ENCODE results near the gene RUFY3. TPM values are rescaled to one million over a fixed set of nuclear protein-coding genes. Genes with fewer than 3 reads are reported as not detected.

The RUFY3 gene
- total RNA-seq, 1 experiment from 2014 or later = 25.1 TPM

GRCh38 chr4:70676554-70677090 lies 45.1 kb upstream of the RUFY3 start:
- Histone ChIP-seq H3K4me3 (ENCODE audit: low read depth, low read length, poor library complexity, severe bottlenecking) (no peak overlapping the region), H3K27ac (ENCODE audit: low read depth, low read length, poor library complexity, severe bottlenecking) (no peak overlapping the region)
- intact Hi-C loops (cut with micrococcal nuclease; ENCODE audit: unreplicated experiment) = no loop called here

DNA sequence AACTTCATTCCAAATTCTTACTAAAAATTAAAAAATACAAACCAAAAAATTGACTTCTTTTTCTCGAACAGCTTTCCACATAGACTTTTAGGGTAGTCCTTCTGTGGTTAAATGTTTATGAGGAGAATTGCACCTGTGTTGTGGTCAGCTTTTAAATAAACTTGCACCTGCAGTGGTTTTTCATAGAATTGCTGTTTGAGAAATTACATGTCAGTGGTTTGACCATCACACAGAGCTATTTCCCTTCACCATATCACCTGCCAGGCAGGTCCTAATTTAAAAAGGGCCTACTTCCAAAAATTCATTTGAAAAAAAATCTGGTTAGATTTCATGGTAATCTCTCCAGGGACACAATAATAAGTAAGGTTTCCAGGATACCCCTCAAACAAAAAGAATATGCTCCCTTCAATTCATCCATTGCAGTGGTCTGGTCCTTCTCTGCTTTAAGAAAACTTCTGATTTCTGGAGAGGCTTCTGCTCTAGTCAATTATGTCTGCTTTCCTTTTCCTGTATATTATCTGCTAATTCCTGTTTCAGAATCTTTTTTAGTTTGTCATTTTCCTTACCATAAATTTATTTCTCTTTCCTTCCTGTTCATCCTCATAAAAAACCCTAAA lies 43.3 kb upstream of the RUFY3 start:
- Histone ChIP-seq H3K4me3 (ENCODE audit: low read depth, low read length, poor library complexity, severe bottlenecking) (no peak overlapping the region), H3K27ac (ENCODE audit: low read depth, low read length, poor library complexity, severe bottlenecking) (no peak overlapping the region), H3K4me1 (ENCODE audit: insufficient read depth, low read length, poor library complexity, severe bottlenecking) (no peaks in the 10 kb centered on the region), H3K27me3 (replicated peaks; ENCODE audit: insufficient read depth, low read depth, low read length, poor library complexity) (no peaks in the 10 kb centered on the region), H3K9me3 (ENCODE audit: low read depth, low read length, poor library complexity, severe bottlenecking) (no peaks in the 10 kb centered on the region), H3K36me3 (ENCODE audit: insufficient read depth, low read length, poor library complexity, severe bottlenecking) (no peaks in the 10 kb centered on the region)
- no TSS peak for BruUV-seq (replicated peaks)
- intact Hi-C loops (cut with micrococcal nuclease; ENCODE audit: unreplicated experiment) = no loop called here
- TF ChIP-seq CTCF (conservative IDR thresholded peaks at IDR 0.05; ENCODE audit: low read depth, low read length) (no peak), EZH2 (IDR thresholded peaks at IDR 0.05; ENCODE audit: borderline replicate concordance, low read depth, low read length, poor library complexity, severe bottlenecking) (no peak)
- ChIA-PET CTCF (no interaction called here), POLR2A (ENCODE audit: low non-redundant PET) (no interaction called here)
- no peak for DNase-seq (ENCODE audit: low spot score)

More at GRCh38 chr4:70676554-70677090, 45.1 kb upstream of the RUFY3 start:
- H3K9me3 ChIP-seq (ENCODE audit: low read depth, low read length, poor library complexity, severe bottlenecking) = no peaks in the 10 kb centered on the region
- no peaks in the 10 kb centered on the region for H3K4me1 ChIP-seq (ENCODE audit: insufficient read depth, low read length, poor library complexity, severe bottlenecking)
- no peaks in the 10 kb centered on the region for H3K27me3 ChIP-seq (replicated peaks; ENCODE audit: insufficient read depth, low read depth, low read length, poor library complexity)
- ChIA-PET POLR2A (ENCODE audit: low non-redundant PET) (no interaction called here), CTCF (no interaction called here)
- TF ChIP-seq CTCF (conservative IDR thresholded peaks at IDR 0.05; ENCODE audit: low read depth, low read length) (no peak), EZH2 (IDR thresholded peaks at IDR 0.05; ENCODE audit: borderline replicate concordance, low read depth, low read length, poor library complexity, severe bottlenecking) (no peak)
- H3K36me3 ChIP-seq (ENCODE audit: insufficient read depth, low read length, poor library complexity, severe bottlenecking) = no peaks in the 10 kb centered on the region
- DNase-seq (ENCODE audit: low spot score) = no peak
- no TSS peak for BruUV-seq (replicated peaks)

DNA sequence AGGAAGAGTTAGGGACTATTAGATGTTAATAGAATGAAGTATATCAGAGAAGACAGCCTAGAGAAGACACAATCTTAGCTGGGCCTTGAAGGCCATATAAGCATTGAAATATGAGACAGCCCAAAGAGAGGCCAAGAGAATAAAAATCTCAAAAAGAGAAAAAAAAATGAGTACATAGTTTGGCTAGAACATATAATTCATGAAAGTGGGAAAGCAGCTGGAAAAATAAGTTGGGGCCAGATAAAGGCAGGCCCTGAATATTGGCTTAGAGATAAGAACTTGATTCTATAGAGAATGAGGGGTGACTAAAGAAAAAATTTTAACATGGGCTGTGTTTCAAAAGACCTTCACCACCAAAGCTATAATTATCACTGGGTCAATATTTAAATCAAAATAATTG lies 40.8 kb upstream of the RUFY3 start:
- no peaks in the 10 kb centered on the region for H3K4me1 ChIP-seq (ENCODE audit: insufficient read depth, low read length, poor library complexity, severe bottlenecking)
- no peaks in the 10 kb centered on the region for H3K36me3 ChIP-seq (ENCODE audit: insufficient read depth, low read length, poor library complexity, severe bottlenecking)
- POLR2A ChIA-PET (ENCODE audit: low non-redundant PET) = no interaction called here
- CTCF ChIA-PET = no interaction called here
- H3K4me3 ChIP-seq (ENCODE audit: low read depth, low read length, poor library complexity, severe bottlenecking) = no peak overlapping the region
- no peak overlapping the region for H3K27ac ChIP-seq (ENCODE audit: low read depth, low read length, poor library complexity, severe bottlenecking)
- H3K9me3 ChIP-seq (ENCODE audit: low read depth, low read length, poor library complexity, severe bottlenecking) = no peaks in the 10 kb centered on the region
- no peak for DNase-seq (ENCODE audit: low spot score)
- TF ChIP-seq CTCF (conservative IDR thresholded peaks at IDR 0.05; ENCODE audit: low read depth, low read length) (no peak), EZH2 (IDR thresholded peaks at IDR 0.05; ENCODE audit: borderline replicate concordance, low read depth, low read length, poor library complexity, severe bottlenecking) (no peak)
- no peaks in the 10 kb centered on the region for H3K27me3 ChIP-seq (replicated peaks; ENCODE audit: insufficient read depth, low read depth, low read length, poor library complexity)
- BruUV-seq (replicated peaks) = no TSS peak
- intact Hi-C loops (cut with micrococcal nuclease; ENCODE audit: unreplicated experiment) = no loop called here

Measured in A673 (cell line).